OCI-M2 (cell line): ENCODE results near the gene SLFN13.
"Not testable (repeated sequence)": the region's sequence is repeated elsewhere in the genome, so short reads cannot be mapped to it uniquely, and the experiment has no call there.

Experiments used
- DNase-seq: peaks from one replicate; lab custom pipeline; 2025; ENCODE audit not compliant: unreplicated experiment; lab: John Stamatoyannopoulos, UW

SLFN13 gene

DNA sequence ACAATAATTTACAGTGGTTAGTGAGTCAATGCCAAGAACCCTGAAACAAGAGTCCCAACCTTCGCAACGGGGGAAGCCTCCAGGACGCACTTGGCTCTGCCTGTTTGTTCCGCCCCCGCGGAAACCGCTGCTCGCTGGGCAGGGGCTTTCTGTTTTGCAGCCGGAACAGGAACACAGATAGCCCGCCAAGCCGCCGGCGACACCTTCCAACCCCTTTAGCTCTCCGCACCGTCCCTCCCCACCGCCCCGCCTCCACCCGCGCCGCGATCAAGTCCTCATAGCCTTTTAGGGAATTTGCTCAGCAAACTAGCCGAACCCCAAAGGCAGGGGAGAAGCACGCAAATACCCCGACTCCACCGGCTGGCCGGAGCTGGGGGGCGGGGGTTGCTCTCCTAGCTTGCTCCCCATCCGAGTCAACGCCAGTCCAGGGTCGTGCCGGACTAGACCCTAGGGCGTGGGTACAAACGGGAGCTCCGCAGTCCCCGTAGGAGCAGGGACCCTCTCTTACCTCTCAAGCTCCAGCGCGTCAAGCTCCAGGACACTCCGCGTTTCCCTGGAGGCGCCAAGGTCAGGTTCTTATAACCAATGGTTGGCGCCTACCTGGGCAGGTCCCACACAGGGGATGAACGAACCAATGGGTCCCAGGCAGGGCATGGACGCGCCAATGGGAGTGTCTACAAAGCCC is at the start of gene SLFN13:
Gene SLFN13 (minus strand): TSS at position 553 of the 685 bp plus-strand sequence. CDS start 3,086 bp downstream, outside the sequence.
- peak; percentile 51 for DNase-seq

DNA sequence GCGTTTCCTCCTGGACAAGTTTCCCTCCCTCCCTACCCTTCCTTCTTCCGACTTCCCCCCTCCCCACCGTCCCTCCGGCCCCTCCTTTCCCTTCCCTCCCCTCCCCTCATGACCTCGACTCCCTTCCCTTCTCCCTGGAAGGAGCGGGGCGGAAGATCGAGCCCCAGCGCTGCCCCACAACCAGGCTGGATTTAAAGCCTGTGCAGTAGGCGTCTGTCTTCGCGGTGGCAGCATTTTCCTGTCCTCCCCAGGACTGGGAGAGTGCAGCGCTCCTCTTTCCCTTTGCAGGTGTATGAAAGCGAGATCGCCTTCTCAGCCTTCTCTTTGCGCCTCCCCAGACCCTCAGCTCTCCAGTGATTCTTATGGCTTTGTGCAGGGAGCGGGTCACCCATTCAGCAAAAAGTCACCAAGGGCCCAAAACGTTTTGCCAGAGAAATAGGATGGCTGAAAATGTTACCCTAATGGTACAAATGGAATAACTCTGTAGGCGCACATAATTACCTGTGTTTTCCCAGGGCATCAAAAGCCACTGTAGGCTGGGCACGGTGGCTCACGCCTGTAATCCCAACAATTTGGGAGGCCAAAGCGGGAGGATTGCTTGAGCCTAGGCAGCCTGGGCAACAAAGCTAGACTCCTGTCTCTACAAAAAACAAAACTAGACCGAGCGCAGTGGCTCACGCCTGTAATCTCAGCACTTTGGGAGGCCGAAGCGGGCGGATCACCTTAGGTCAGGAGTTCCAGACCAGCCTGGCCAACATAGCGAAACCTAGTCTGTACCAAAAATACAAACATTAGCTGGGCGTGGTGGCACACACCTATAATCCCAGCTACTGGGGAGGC is 48.1 kb upstream of the SLFN13 start:
- DNase-seq, result no peak

DNA sequence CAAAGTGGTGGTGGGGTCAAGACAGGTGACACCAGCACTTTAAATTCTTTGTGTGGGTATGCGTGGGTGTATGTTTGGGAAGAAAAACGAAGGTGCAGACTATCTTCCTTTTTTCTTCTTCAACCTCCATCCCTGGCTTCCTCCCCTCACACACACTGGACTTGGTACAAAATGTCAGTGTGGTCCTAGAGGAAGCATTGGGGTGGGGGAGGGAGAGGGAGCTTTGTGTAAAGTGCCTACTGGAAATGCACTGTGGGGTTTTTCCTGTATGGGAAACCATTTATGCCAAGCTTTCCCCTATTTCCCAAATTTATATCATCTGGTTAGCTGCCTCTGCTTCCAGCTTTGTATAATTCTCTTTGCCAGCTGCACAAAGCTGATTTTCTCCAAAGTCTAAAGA is 44.5 kb upstream of the SLFN13 start:
- DNase-seq, result no peak

DNA sequence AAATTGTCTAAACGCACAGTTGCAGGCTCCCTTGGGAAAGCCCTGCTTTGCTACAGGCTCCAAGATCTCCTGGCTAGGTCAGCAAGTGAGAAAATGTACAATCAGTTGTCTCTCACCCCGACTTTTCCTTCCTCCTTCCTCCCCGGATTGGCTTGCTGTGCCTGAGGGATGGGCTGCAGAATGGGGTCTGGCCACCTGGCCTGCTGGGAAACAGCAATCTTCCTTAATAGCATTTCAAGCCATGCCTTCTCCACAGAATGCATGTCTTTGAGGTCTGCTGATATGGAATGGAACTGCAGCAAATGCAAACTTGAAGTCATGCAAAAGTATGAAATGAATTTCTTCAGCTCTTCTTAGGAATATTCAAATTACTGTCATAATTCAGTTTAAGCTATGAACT is 42.9 kb upstream of the SLFN13 start:
- DNase-seq, result no peak

DNA sequence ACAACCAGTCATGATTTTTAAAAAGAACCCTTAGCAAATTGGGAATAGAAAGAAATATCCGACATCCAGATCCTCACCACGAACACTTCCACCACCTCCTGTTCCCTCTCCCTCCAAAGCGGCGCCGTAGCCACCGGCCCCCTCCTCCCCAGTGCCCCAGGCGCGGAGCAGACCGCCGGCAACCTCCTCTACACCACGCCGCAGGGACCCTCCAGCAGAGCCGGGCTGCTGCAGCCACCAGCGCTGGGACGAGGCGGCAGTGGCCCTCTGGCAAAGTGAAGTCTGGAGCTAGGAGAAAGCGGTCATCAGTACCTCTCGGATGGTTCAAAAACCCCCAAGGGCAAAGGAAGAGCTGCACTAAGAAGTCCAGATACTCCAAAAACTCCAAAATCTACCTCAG is 41.4 kb upstream of the SLFN13 start:
- DNase-seq, result no peak

DNA sequence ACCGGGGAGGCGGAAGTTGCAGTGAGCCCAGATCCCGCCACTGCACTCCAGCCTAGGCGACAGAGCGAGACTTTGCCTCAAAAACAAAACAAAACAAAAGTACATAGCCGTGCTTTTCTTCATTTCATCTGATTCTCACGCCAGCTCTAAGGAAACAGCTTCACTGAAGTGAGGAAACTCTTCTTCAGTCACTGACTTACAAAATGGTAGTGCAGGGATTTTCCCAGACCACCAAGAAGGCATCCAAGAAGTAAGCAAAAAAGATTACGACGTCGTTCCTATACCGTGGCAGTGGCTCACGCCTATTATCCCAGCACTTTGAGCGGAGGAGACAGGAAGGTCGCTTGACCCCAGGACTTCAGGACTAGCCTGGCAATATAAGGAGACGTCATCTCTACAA is 40.4 kb upstream of the SLFN13 start:
- DNase-seq, result no peak

- DNase-seq, result no peak
These were observed 38.6 kb upstream of the SLFN13 start for GRCh38 chr17:35486920-35487732.

DNA sequence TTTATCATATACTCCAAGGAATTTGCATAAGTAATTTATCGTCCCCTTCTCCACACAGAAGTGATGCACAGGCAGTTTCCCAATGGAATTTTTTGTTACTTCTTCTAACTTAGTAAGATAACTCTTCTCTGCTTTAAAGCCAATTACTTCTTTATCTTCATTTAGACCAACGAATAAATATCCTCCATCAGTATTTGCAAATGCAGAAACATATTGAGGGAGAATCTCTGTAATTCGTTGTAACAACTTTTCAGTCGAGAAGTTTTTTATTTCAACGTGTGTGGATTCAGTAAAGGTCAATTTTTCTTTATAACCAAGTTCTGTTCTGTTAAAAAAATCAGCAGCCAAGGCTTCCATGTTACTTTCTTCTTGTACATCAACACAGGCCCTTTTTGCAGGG is 30.7 kb upstream of the SLFN13 start:
- DNase-seq, result no peak

DNA sequence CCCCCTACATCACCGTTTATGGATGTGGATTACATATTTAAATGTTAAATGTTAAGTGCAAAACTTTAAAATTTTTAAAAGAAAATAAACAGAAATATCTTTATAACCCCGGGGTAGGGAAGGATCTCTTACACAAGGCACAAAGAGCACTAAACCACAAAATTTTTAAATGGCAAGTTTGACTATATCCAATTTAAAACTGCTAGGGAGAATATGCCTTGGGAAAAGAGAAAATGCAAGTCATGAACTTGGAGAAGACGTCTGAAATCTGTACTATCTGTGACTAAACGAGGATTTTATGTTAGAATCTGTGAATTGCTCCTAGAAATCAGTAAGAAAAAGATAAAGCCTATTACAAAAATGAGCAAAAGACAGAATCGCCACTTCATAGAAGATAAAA is 28.7 kb upstream of the SLFN13 start:
- DNase-seq, result no peak

- DNase-seq, result no peak
These were observed 27.8 kb upstream of the SLFN13 start for GRCh38 chr17:35476283-35476820.

- DNase-seq, result no peak
These were observed 19.9 kb upstream of the SLFN13 start for GRCh38 chr17:35468475-35468874.

DNA sequence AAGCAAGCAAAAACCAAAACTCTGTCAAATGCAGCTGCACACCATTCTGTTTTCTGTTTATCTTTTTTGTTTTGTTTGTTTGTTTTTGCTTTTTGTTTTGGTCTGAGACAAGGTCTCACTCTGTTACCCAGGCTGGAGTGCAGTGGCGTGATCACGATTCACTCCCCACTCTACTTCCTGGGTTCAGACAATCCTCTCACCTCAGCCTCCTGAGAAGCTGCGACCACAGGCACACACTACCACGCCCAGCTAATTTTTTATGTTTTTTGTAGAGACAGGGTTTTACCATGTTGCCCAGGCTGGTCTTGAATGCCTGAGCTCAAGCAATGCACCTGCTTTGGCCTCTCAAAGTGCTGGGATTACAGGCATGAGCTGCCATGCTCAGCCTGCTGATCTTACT is 19.3 kb upstream of the SLFN13 start:
- DNase-seq, result no peak

DNA sequence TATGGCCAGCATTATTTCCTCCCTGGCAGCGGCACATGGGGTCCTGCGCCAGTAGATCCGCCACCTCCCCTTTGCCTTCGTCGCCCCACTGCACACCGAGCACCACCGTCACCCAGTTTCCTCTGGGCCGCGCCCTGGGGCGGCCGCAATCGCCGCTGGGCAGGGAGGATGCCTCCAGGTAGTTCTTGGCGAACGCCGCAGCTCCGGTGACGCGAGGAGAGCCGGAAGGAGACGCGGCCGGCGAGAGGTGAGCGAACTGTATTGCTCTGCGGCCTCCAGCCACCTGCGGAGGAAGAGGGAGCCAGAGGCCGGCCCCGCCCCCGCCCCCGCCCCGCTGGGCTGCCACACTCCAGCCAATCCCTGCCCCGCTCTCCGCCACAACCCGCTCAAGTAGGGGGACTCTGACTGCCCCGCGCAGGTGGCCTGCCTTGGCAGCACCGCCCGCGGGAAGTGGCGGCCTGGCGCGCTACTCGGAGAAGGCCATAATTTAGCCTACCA is 11.8 kb upstream of the SLFN13 start:
- no peak for DNase-seq

DNA sequence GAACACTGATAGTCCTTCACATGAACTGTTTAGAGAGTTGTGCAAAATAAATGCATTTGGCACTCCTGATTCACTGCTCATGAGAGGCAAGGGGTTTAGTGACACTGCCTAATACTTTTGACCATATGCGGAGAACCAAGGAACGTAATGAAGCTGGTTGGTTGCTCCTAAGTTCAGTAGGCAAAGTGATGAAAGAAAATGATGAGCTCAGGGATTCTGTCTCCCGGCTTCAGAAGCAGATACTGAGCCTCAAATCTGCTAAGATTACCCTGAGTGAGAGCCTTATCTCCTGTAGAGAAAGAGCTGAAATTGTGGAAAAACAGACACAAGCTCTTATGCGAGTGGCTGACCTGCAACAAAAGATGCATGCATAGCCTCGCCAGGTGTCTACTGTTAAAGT is 5.5 kb upstream of the SLFN13 start:
- not testable (repeated sequence) for DNase-seq

GRCh38 chr17:35453171-35453570 is 4.6 kb upstream of the SLFN13 start:
- no peak for DNase-seq

- no peak for DNase-seq
These were observed 885 bp upstream of the SLFN13 start for GRCh38 chr17:35449371-35449931.

- DNase-seq, result no peak
These were observed 297 bp upstream of the SLFN13 start for GRCh38 chr17:35448899-35449227.

DNA sequence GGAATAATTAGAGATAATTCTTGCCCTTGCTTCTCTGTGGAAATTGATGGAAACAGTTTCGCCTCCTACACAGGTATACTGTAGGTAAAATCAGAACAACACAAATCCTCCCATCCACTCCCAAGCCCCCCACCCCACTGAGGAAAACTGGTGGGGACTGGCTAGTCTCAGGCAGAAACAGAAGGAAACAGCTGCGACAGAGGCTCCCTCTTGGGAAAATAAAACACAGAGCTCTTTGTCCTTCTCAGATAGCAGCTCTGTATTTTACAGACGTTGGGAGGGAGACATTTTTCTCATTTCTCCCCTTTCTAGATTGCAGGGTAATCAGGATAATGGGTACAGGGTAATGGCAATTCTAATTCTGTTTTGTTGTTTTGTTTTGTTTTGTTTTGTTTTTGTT is 1.1 kb downstream of the SLFN13 start:
- DNase-seq, result no peak

DNA sequence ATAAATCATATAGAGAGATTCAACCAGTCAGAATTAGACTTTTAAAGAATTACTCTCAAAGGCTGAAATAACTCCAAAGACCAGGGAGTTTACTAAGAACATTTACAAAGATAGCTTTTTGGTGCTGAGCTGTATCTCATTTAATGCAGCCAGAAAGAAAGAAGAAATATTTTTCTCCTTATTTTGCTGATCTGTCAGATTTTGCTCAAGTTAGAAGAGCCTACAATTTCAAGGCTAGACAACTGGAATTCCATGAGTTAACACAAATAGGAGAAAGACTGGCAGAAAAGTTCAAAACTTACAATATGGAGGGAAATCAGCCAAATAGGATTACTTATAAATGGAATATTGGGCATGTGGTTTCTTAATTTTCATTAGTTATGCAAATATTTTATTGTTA is 10.1 kb downstream of the SLFN13 start:
- no peak for DNase-seq

- DNase-seq, result no peak
These were observed 15.3 kb downstream of the SLFN13 start for GRCh38 chr17:35433075-35433894.
